ENCODE data around the gene DBH.

Gene DBH

DNA sequence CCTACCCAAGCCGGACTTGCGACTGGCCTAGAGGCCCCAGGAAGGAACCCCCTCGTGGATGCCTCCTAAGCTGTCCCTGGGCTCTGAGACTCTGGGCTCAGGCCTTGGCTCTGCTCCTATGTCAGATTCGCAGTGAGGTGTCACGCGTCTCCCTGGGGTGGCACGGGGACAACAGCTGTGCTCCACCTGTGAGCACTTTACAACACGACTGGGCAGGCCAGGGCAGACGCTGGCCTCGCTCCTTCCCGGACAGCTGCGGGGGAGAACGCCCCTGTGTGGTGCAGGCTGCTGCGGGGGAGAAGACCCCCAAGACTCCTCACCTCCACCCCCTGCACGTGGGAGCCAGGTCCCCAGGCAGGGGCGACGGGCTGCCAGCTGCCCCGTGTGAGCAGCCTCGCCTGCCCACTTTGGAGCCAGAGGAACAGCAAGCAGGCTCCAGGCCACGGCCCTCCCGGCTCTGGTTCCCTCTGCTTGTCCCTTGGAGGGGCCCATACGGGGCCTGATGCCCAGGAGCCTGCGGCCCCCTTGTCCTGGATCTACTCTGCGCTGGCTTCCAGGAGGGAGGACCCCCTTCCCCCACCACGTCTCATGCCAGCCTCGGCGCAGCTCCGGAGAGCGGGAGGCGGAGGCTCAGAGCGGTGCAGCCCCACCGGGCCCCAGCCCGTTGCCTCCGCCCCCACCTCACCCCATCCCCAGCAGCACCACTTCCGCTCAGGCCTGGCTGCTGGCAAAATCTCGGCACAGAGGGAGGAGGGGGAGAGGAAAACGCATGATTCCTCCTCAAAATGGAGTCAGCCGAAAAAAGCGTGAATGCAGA is 66.0 kb downstream of the DBH start:
- TF ChIP-seq FOXP2 (optimal IDR thresholded peaks at IDR 0.05; ENCODE audit: borderline replicate concordance, extremely low read depth, extremely low read length, insufficient read depth) (no peak), POLR2AphosphoS5 (IDR thresholded peaks at IDR 0.05; ENCODE audit: low read depth, low read length) (no peak), SIN3A (IDR thresholded peaks at IDR 0.05; ENCODE audit: borderline replicate concordance, insufficient read depth, low read length) (no peak), TAF1 (IDR thresholded peaks at IDR 0.05; ENCODE audit: borderline replicate concordance, insufficient read depth, low read length) (no peak)
- TF ChIP-seq, protein P1, sequence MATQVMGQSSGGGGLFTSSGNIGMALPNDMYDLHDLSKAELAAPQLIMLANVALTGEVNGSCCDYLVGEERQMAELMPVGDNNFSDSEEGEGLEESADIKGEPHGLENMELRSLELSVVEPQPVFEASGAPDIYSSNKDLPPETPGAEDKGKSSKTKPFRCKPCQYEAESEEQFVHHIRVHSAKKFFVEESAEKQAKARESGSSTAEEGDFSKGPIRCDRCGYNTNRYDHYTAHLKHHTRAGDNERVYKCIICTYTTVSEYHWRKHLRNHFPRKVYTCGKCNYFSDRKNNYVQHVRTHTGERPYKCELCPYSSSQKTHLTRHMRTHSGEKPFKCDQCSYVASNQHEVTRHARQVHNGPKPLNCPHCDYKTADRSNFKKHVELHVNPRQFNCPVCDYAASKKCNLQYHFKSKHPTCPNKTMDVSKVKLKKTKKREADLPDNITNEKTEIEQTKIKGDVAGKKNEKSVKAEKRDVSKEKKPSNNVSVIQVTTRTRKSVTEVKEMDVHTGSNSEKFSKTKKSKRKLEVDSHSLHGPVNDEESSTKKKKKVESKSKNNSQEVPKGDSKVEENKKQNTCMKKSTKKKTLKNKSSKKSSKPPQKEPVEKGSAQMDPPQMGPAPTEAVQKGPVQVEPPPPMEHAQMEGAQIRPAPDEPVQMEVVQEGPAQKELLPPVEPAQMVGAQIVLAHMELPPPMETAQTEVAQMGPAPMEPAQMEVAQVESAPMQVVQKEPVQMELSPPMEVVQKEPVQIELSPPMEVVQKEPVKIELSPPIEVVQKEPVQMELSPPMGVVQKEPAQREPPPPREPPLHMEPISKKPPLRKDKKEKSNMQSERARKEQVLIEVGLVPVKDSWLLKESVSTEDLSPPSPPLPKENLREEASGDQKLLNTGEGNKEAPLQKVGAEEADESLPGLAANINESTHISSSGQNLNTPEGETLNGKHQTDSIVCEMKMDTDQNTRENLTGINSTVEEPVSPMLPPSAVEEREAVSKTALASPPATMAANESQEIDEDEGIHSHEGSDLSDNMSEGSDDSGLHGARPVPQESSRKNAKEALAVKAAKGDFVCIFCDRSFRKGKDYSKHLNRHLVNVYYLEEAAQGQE (IDR thresholded peaks at IDR 0.05; ENCODE audit: insufficient read depth in 1 of 2, low read depth in 2 of 2, low read length in 2 of 2): no peak

DNA sequence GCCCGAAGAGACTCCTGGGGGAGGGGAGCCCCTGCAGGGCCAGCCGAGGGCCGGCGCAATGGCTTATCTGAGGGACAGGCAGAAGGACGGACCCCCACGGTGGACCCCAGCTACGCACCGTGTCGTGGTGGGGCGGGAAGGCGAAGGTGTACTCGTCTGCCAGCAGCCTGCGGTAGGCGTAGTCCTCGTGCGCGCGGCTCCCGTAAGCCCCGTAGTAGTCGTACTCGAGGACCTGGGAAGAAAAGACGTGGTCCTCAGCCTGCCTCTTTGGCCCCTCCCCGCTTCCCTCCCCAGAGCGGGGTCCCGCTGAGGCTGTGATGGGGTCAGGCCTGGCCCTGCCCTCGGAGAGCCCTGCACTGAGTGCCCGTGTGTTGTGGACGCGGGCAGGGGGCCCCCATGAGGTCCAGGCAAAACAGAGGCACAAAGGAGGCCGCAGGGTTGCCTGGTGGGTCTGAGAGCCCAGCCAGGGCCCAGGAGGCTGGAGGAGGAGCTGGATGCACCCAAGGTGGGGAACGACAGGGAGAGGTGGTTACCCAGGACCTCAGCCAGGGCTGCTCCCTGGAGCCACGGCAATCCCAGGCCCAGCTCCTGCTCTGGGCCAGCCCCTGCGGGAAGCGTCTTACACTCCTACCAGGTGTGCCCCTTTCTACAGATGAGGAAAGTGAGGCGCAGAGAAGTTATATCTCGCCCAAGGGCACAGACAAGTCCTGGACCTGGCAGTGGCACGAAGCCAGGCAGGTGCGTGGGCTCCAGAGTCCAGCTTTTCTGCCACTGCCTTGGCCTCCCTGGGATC is 66.8 kb downstream of the DBH start:
- no peak for TF ChIP-seq TAF1 (IDR thresholded peaks at IDR 0.05; ENCODE audit: borderline replicate concordance, insufficient read depth, low read length)
- TF ChIP-seq SIN3A (IDR thresholded peaks at IDR 0.05; ENCODE audit: borderline replicate concordance, insufficient read depth, low read length): no peak
- TF ChIP-seq POLR2AphosphoS5 (IDR thresholded peaks at IDR 0.05; ENCODE audit: low read depth, low read length): no peak
- TF ChIP-seq, protein P1 (IDR thresholded peaks at IDR 0.05; ENCODE audit: insufficient read depth in 1 of 2, low read depth in 2 of 2, low read length in 2 of 2): no peak
- TF ChIP-seq FOXP2 (optimal IDR thresholded peaks at IDR 0.05; ENCODE audit: borderline replicate concordance, extremely low read depth, extremely low read length, insufficient read depth): no peak

DNA sequence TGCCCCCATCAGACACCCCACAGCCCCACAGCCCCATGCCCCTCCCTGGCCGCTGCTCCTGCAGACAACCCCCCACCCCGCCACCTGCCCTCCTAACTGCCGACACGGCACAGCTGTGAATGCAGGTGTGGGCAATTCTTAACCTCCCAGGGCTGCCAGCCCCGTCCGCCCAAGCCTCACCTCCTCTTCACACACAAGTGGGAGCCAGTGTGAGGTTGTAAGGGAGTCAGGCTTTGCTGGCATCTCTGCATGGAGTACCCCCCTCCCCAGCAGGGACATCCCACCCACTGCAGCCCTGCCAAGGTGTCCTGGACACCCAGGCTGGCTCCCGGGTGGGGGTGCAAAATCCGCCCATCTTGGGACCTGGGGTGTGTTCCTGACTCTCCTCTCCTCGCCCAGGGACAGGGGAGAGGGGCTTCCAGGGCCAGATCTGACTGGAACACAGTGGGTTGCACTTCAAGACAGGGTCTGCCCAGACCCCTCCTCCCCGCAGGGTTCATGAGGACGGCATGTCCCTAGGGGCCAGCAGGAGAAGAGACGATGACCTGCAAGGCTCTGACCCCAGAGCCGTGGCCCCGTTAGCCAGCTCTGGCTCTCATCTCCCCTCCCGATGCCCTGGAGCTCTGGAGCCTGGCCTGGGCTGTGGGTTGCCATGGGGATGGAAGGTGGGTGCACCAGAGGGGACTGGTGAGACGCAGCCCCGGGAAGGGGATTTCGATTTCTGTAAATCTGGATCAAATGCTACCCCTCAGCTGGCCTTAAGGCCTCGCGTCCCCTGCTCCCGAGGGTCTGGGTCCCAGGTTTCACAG is 67.6 kb downstream of the DBH start:
- TF ChIP-seq TAF1 (IDR thresholded peaks at IDR 0.05; ENCODE audit: borderline replicate concordance, insufficient read depth, low read length): no peak
- TF ChIP-seq POLR2AphosphoS5 (IDR thresholded peaks at IDR 0.05; ENCODE audit: low read depth, low read length): no peak
- TF ChIP-seq SIN3A (IDR thresholded peaks at IDR 0.05; ENCODE audit: borderline replicate concordance, insufficient read depth, low read length): no peak
- TF ChIP-seq, protein P1 (IDR thresholded peaks at IDR 0.05; ENCODE audit: insufficient read depth in 1 of 2, low read depth in 2 of 2, low read length in 2 of 2): no peak
- no peak for TF ChIP-seq FOXP2 (optimal IDR thresholded peaks at IDR 0.05; ENCODE audit: borderline replicate concordance, extremely low read depth, extremely low read length, insufficient read depth)

DNA sequence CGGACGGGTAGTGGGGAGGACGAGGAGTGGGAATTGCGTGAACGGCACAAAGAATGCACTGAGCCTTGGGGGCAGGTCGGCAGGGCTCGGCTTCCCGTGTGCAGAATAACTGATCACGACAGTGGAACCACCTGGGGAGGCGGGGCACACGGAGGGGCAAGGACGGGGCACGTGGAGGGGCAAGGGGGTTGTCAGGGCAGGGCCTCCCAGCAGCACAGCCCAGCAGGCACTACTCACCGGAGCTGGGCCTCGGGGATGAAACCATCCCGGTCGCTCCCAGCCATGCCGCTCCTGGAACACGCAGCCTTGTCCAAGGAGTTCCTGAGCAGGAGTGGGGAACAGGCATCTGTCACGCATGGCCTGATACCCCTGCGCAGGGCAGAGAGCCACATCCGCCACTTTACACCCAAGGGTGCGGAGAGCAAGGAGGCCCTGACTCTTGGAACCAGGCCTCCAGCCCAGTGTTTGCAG is 68.6 kb downstream of the DBH start:
- TF ChIP-seq, protein P1 (IDR thresholded peaks at IDR 0.05; ENCODE audit: insufficient read depth in 1 of 2, low read depth in 2 of 2, low read length in 2 of 2): no peak
- TF ChIP-seq POLR2AphosphoS5 (IDR thresholded peaks at IDR 0.05; ENCODE audit: low read depth, low read length) (no peak), SIN3A (IDR thresholded peaks at IDR 0.05; ENCODE audit: borderline replicate concordance, insufficient read depth, low read length) (no peak), FOXP2 (optimal IDR thresholded peaks at IDR 0.05; ENCODE audit: borderline replicate concordance, extremely low read depth, extremely low read length, insufficient read depth) (no peak), TAF1 (IDR thresholded peaks at IDR 0.05; ENCODE audit: borderline replicate concordance, insufficient read depth, low read length) (no peak)
